K562 (cell line): ENCODE measurements around the gene CHST13. TPM values are rescaled to one million over a fixed set of nuclear protein-coding genes. Genes with fewer than 3 reads are reported as not detected.

Experiments used
- ATAC-seq: fragments of 200-7000 bp; cut with Tn5 transposase; 3 replicates; pipeline ENCODE4 v1.9.1; 2020; ENCODE audit warnings: moderate library complexity
- BruUV-seq: library from RNA; stranded (reverse); fragments of 400-500 nt; replicated peaks from 2 replicates; lab custom pipeline; 2021; lab: Mats Ljungman, UMichigan
- CTCF ChIA-PET: fragments of 300-600 bp; formaldehyde crosslinking; extraction: SDS; loops from one replicate; lab custom pipeline; 2021; ENCODE audit warnings: low intra/inter-chr PET ratio; lab: Yijun Ruan, JAX
- POLR2A ChIA-PET: fragments of 300-600, 350-650 bp; sonication (Branson Sonifier 250); formaldehyde crosslinking; extraction: SDS; loops from one replicate; lab custom pipeline; 2021; ENCODE audit warnings: antibody characterized with exemption, inconsistent platforms; lab: Yijun Ruan, JAX
- DNase-seq, 4 experiments: peaks; one replicate each; pipeline versions ENCODE4 v3.0.0 to v3.0.0-alpha.2; 2011 to 2018; ENCODE audit warnings: low spot score in 3 of 4, mixed read lengths in 3 of 4; ENCODE audit errors: extremely low read depth in 1 of 4
- FAIRE-seq: peaks from 2 replicates; lab custom pipeline; 2011; peaks lifted over from hg19 to GRCh38; lab: Jason Lieb, UNC
- H2AFZ ChIP-seq: 2 replicates; pipeline ENCODE4 v1.6.0; 2011; ENCODE audit warnings: low read depth, low read length, control low read depth, inconsistent platforms
- H3K27ac ChIP-seq: fragments of 200-600 bp; 3 replicates; pipeline ENCODE4 v1.8.0; 2011; ENCODE audit warnings: low read depth, mild to moderate bottlenecking, control low read depth, inconsistent platforms, low read length, moderate library complexity, mixed read lengths; ENCODE audit errors: extremely low read depth
- H3K27me3 ChIP-seq, 2 experiments: fragments of 300-600 bp in 1 of 2; 2 replicates in 1 of 2; 3 replicates in 1 of 2; pipeline versions ENCODE4 v1.6.0 to v1.8.0; 2011; ENCODE audit warnings: inconsistent platforms in 2 of 2, low read length in 2 of 2, mild to moderate bottlenecking in 1 of 2, mixed read lengths in 1 of 2, moderate library complexity in 1 of 2; ENCODE audit not compliant: control insufficient read depth in 2 of 2, insufficient read depth in 2 of 2
- H3K36me3 ChIP-seq: fragments of 300-600 bp; 3 replicates; pipeline ENCODE4 v1.8.0; 2011; ENCODE audit warnings: mild to moderate bottlenecking, low read length, inconsistent platforms; ENCODE audit not compliant: control insufficient read depth, insufficient read depth
- H3K4me1 ChIP-seq, 2 experiments: fragments of 200-600 bp in 1 of 2; replicated peaks in 1 of 2; 2 replicates in 1 of 2; 3 replicates in 1 of 2; pipeline versions ENCODE4 v1.5.1 to v1.8.0; 2011; ENCODE audit warnings: inconsistent platforms in 2 of 2, low read length in 2 of 2, mild to moderate bottlenecking in 1 of 2, mixed read lengths in 1 of 2, moderate library complexity in 1 of 2; ENCODE audit not compliant: control insufficient read depth in 2 of 2, insufficient read depth in 2 of 2
- H3K4me2 ChIP-seq: 2 replicates; pipeline ENCODE4 v1.6.1; 2011; ENCODE audit warnings: low read length, control low read depth, inconsistent platforms, mixed read lengths; ENCODE audit not compliant: insufficient read depth
- H3K4me3 ChIP-seq: fragments of 200-600 bp; sonication (generic), shearing (Covaris generic); 2 replicates; pipeline ENCODE4 v1.5.1; 2016; ENCODE audit warnings: control low read depth, inconsistent platforms
- H3K79me2 ChIP-seq: fragments of 200-600 bp; 3 replicates; pipeline ENCODE4 v1.8.0; 2011; ENCODE audit warnings: low read length, inconsistent platforms; ENCODE audit not compliant: control insufficient read depth, insufficient read depth
- H3K9ac ChIP-seq, 2 experiments: 2 replicates each; pipeline versions ENCODE4 v1.6.0 to v1.6.1; 2011; ENCODE audit warnings: low read depth in 2 of 2, low read length in 2 of 2, control low read depth in 1 of 2, inconsistent platforms in 1 of 2, mild to moderate bottlenecking in 1 of 2, mixed read lengths in 1 of 2; ENCODE audit not compliant: insufficient read depth in 1 of 2
- H3K9me1 ChIP-seq: one replicate; pipeline ENCODE4 v1.6.0; 2011; ENCODE audit warnings: inconsistent platforms, mild to moderate bottlenecking, low read length, moderate library complexity; ENCODE audit not compliant: control insufficient read depth, insufficient read depth
- H3K9me3 ChIP-seq: replicated peaks from 2 replicates; pipeline ENCODE4 v1.5.1; 2011; ENCODE audit warnings: low read depth, low read length, inconsistent platforms; ENCODE audit not compliant: control insufficient read depth, insufficient read depth
- H4K20me1 ChIP-seq: replicated peaks from 2 replicates; pipeline ENCODE4 v1.6.1; 2011; ENCODE audit warnings: low read length, inconsistent platforms, mixed read lengths; ENCODE audit not compliant: control insufficient read depth, insufficient read depth
- BRD9 ChIP-seq: fragments of 450-650 bp; IDR thresholded peaks from 2 replicates; pipeline ENCODE4 v1.6.1; 2018; ENCODE audit warnings: low read depth; ENCODE audit not compliant: partially characterized antibody
- BRF2 ChIP-seq: IDR thresholded peaks from 3 replicates; pipeline ENCODE4 v1.6.1; 2011; ENCODE audit warnings: borderline replicate concordance, mild to moderate bottlenecking; ENCODE audit not compliant: insufficient read length, insufficient read depth
- GTF2B ChIP-seq: IDR thresholded peaks from 2 replicates; pipeline ENCODE4 v1.6.1; 2011; ENCODE audit not compliant: insufficient read length; ENCODE audit errors: extremely low read depth
- GTF2F1 ChIP-seq: IDR thresholded peaks from 2 replicates; pipeline ENCODE4 v1.6.1; 2011; ENCODE audit warnings: low read depth, low read length, improper control_type of control experiment
- KLF6 ChIP-seq: fragments of 250-450 bp; sonication (Bioruptor Pico); IDR thresholded peaks from 2 replicates; pipeline ENCODE4 v1.4.0; 2020; ENCODE audit warnings: mild to moderate bottlenecking, moderate library complexity, borderline replicate concordance
- NFIX ChIP-seq: fragments of 250-450 bp; sonication (Bioruptor Pico); IDR thresholded peaks from 2 replicates; pipeline ENCODE4 v1.4.0; 2020; ENCODE audit warnings: low read depth, mild to moderate bottlenecking, moderate library complexity
- PHTF2 ChIP-seq: fragments of 250-450 bp; sonication (Bioruptor Pico); IDR thresholded peaks from 2 replicates; pipeline ENCODE4 v1.5.0; 2021; ENCODE audit warnings: mild to moderate bottlenecking
- SAP30 ChIP-seq: fragments of 200-600 bp; sonication (generic); IDR thresholded peaks from 2 replicates; pipeline ENCODE4 v1.6.1; 2012; ENCODE audit warnings: borderline replicate concordance, low read depth, mild to moderate bottlenecking, moderate library complexity, low read length, control low read depth, inconsistent platforms; ENCODE audit not compliant: insufficient read depth, poor library complexity, severe bottlenecking
- SRSF1 ChIP-seq: fragments of 200-400 bp; formaldehyde crosslinking; IDR thresholded peaks from 2 replicates; pipeline ENCODE4 v1.6.1; 2017; ENCODE audit warnings: mild to moderate bottlenecking, low read depth, low read length, moderate library complexity
- TCFL5 ChIP-seq: fragments of 250-450 bp; sonication (Bioruptor Pico); conservative IDR thresholded peaks from 2 replicates; pipeline ENCODE4 v1.6.1; 2021; ENCODE audit warnings: mild to moderate bottlenecking, moderate library complexity, matching md5 sums
- TOE1 ChIP-seq, 2 experiments: fragments of 450-650 bp in 1 of 2; sonication (generic) in 1 of 2; formaldehyde crosslinking in 1 of 2; IDR thresholded peaks; 2 replicates each; pipeline versions ENCODE4 v1.7.1 to v1.8.0; 2016 to 2022; ENCODE audit warnings: borderline replicate concordance in 2 of 2, mild to moderate bottlenecking in 2 of 2, antibody characterized with exemption in 1 of 2, inconsistent platforms in 1 of 2, low read depth in 1 of 2, missing genetic modification reagents in 1 of 2, moderate library complexity in 1 of 2
- U2AF2 ChIP-seq: fragments of 200-400 bp; formaldehyde crosslinking; optimal IDR thresholded peaks from 2 replicates; pipeline ENCODE3; 2017; ENCODE audit warnings: low read depth, mild to moderate bottlenecking, low read length
- ZBTB49 ChIP-seq: sonication (generic); formaldehyde crosslinking; IDR thresholded peaks from 2 replicates; pipeline ENCODE4 v1.8.0; 2022; ENCODE audit warnings: missing genetic modification reagents, mild to moderate bottlenecking, borderline replicate concordance
- WGBS: fragments of 100-300 bp; shearing (Covaris generic); methylation state at CpG from one replicate; pipeline ENCODE4 v1.1.6; 2016; ENCODE audit warnings: low coverage, mixed read lengths; ENCODE audit not compliant: insufficient coverage; ENCODE audit errors: missing lambda C conversion rate; 5-methylcytosine and 5-hydroxymethylcytosine counted together
- in situ Hi-C: fragments of 300-500 bp; cut with MboI; formaldehyde crosslinking; loops from 4 replicates; pipeline ENCODE4 v1.15.0; 2018; ENCODE audit warnings: inconsistent platforms, mixed read lengths
- intact Hi-C: fragments of 100-400 bp; cut with micrococcal nuclease; formaldehyde crosslinking; loops from 2 replicates; pipeline ENCODE4 v1.14.2; 2022
- polyA plus RNA-seq, 8 experiments: library from polyadenylated mRNA; depleted of rRNA in 4 of 8; stranded (reverse) in 5 of 8; unstranded in 3 of 8; fragments of >200 nt; fragmentation: Nextera tagmentation in 2 of 8; fragmentation: Illumina TruSeq in 1 of 8; extraction: Ambion mirVana in 2 of 8; extraction: Trizol in 1 of 8; gene quantifications; 2 replicates each; pipeline versions ENCODE4 v1.2.1 to v1.2.3, GENCODE V29; 2011 to 2014; ENCODE audit warnings: inconsistent platforms in 1 of 8, missing spikeins in 1 of 8
- total RNA-seq, 7 experiments: library from RNA; depleted of rRNA in 6 of 7; stranded (reverse); fragments of >200 nt in 6 of 7; fragmentation: Illumina TruSeq in 2 of 7; extraction: Trizol in 2 of 7; gene quantifications; 2 replicates each; pipeline versions ENCODE4 v1.2.1 to v1.2.3, GENCODE V29; 2011 to 2021; ENCODE audit warnings: low replicate concordance in 1 of 7

CHST13 gene
- total and polyA plus RNA-seq, 9 of the 15 experiments (the other 6 are each of a cell fraction or from before 2014, with no cell fraction given) = not detected

GRCh38 chr3:126551839-126552687 is 28.1 kb downstream of the CHST13 start:
- peaks cover 4% of the 10 kb centered on the region; the same call in 1 of the 2 replicates for H4K20me1 ChIP-seq
- no TSS peak for BruUV-seq
- ChIA-PET CTCF (no interaction called here), POLR2A (no interaction called here)
- no peaks in the 10 kb centered on the region for H3K9me3 ChIP-seq
- no peaks in the 10 kb centered on the region for H3K4me1 ChIP-seq
- FAIRE-seq (no peak), DNase-seq (no peak), ATAC-seq (no peak)
- H3K36me3 ChIP-seq = no peaks in the 10 kb centered on the region
- no peak overlapping the region for H2AFZ ChIP-seq
- TF ChIP-seq BRF2 (no peak), TOE1 (IDR thresholded peaks at IDR 0.05; ENCODE audit: borderline replicate concordance) (no peak), TOE1 (CRISPR knock-in tag; IDR thresholded peaks at IDR 0.05; ENCODE audit: borderline replicate concordance, low read depth) (no peak), NFIX (CRISPR knock-in tag) (no peak), SRSF1 (no peak), SAP30 (no peak), PHTF2 (CRISPR knock-in tag) (no peak), GTF2B (no peak), BRD9 (no peak), U2AF2 (no peak), ZBTB49 (CRISPR knock-in tag) (no peak), TCFL5 (CRISPR knock-in tag) (no peak), GTF2F1 (no peak), KLF6 (CRISPR knock-in tag) (no peak)
- H3K27me3 ChIP-seq = peaks cover 2 to 58% of the 10 kb centered on the region in 2 experiments; a peak in 2 of 5 replicates
- H3K4me2 ChIP-seq = no peak overlapping the region
- no peak overlapping the region for H3K9ac ChIP-seq
- H3K27ac ChIP-seq = no peak overlapping the region
- intact Hi-C loops (no loop called here), in situ Hi-C loops (no loop called here)
- H3K4me3 ChIP-seq = no peak overlapping the region
- H3K9me1 ChIP-seq = no peaks in the 10 kb centered on the region
- H3K79me2 ChIP-seq = no peaks in the 10 kb centered on the region
- WGBS = under 1% methylated on average over 15 of the region's 17 CpGs
